ENCODE data around the gene MAP7D2.
"Not testable (repeated sequence)": the region's sequence is repeated elsewhere in the genome, so short reads cannot be mapped to it uniquely, and the experiment has no call there.

The MAP7D2 gene

GRCh38 chrX:20130357-20130756 lies 13.7 kb upstream of the MAP7D2 start:
- no peak for TF ChIP-seq CTCF (IDR thresholded peaks at IDR 0.05)
- no peak for DNase-seq (ENCODE audit: low spot score)
- H3K27ac ChIP-seq, result no peak overlapping the region
- no peak overlapping the region for H3K4me3 ChIP-seq

GRCh38 chrX:20129547-20129946 lies 12.8 kb upstream of the MAP7D2 start:
- no peak for TF ChIP-seq CTCF (IDR thresholded peaks at IDR 0.05)
- no peak overlapping the region for H3K27ac ChIP-seq
- DNase-seq (ENCODE audit: low spot score), result no peak
- no peak overlapping the region for H3K4me3 ChIP-seq

GRCh38 chrX:20128670-20129069 lies 12.0 kb upstream of the MAP7D2 start:
- no peak for DNase-seq (ENCODE audit: low spot score)
- Histone ChIP-seq H3K4me3 (no peak overlapping the region), H3K27ac (no peak overlapping the region)
- no peak for TF ChIP-seq CTCF (IDR thresholded peaks at IDR 0.05)

- H3K27ac ChIP-seq; H3K4me3 ChIP-seq; DNase-seq (ENCODE audit: low spot score): not testable (repeated sequence)
Observed at GRCh38 chrX:20127440-20127839, 10.7 kb upstream of the MAP7D2 start.

GRCh38 chrX:20126833-20127232 lies 10.1 kb upstream of the MAP7D2 start:
- DNase-seq (ENCODE audit: low spot score); H3K4me3 ChIP-seq; H3K27ac ChIP-seq: not testable (repeated sequence)

GRCh38 chrX:20124964-20125363 lies 8.3 kb upstream of the MAP7D2 start:
- no peak for DNase-seq (ENCODE audit: low spot score)
- no peak overlapping the region for H3K4me3 ChIP-seq
- no peak for TF ChIP-seq CTCF (IDR thresholded peaks at IDR 0.05)
- no peak overlapping the region for H3K27ac ChIP-seq

GRCh38 chrX:20118065-20118824 lies 1.5 kb upstream of the MAP7D2 start:
- TF ChIP-seq CTCF (IDR thresholded peaks at IDR 0.05), result no peak
- H3K27ac ChIP-seq, result no peak overlapping the region
- DNase-seq (ENCODE audit: low spot score), result no peak
- H3K4me3 ChIP-seq, result no peak overlapping the region

- no peak for TF ChIP-seq CTCF (IDR thresholded peaks at IDR 0.05)
- no peak for DNase-seq (ENCODE audit: low spot score)
- Histone ChIP-seq H3K4me3 (peak overlapping the region; percentile 56), H3K27ac (no peak overlapping the region)
Observed at GRCh38 chrX:20116087-20116576, 575 bp downstream of the MAP7D2 start.
